GM21576 (cell line): ENCODE measurements around the gene COLQ.

Source experiments
- ATAC-seq: cut with Tn5 transposase; IDR thresholded peaks from one replicate; pipeline ENCODE4 v1.9.1; 2021; ENCODE audit warnings: mild to moderate bottlenecking, moderate library complexity; ENCODE audit not compliant: unreplicated experiment

Gene COLQ

GRCh38 chr3:15520804-15521572 is 518 bp downstream of the COLQ start:
- ATAC-seq, result no peak

DNA sequence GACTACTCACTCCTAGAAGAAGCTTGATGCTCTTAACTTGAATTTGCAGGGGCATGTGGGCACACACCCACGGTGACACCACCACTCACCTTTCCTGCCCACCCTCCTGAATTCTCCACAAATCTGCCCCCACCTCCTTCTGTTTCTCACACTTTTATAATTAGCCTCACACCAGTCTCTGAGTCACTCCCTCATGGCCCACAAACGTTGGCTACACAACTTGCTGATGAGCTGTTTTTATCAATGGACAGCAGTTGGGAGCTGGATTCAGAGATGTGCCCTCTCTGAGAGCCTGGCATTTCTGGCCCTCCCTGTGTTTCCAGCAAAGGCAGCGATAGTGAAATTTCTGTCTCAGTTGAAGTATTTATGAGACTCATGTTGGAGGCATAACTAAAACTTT is 1.3 kb downstream of the COLQ start:
- no peak for ATAC-seq

- no peak for ATAC-seq
Measured at GRCh38 chr3:15519096-15519495, 2.4 kb downstream of the COLQ start.

GRCh38 chr3:15514663-15515340 is 6.7 kb downstream of the COLQ start:
- ATAC-seq, result no peak

DNA sequence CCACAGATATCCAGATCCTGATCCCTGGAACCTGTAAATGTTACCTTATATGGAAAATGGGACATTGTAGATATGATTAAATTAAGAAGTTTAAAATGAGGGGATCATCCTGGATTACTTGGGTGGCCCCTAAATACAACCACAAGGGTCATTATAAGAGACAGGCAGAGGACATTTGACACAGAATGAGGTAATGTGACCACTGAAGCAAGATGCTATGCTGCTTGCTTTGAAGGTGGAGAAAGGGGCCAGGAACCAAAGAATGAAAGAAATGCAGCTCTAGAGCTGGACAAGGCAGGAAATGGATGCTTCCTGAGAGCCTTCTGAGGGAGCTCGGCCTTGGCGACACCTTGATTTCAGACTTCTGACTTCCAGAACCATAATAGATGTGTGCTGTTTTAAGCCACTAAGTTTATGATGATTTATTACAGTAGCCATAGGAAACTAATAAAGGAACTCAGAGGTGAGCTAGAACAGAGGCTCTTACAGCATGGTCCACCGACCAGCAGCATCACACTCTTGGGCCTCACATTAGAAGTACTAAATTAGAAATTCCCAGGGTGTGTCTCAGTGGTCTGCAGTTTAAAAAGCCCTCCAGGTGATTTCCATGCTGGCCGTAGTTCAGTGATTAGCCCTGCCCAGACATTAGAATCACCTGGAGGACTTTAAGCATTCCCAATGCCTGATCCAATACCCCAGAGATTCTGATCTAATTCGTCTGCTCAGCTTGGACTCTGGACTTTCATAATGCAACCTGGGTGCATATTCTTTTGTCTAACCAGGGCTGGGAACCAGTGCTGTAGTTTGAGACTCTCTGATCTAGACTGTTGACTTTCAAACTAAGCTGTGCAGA is 7.5 kb downstream of the COLQ start:
- no peak for ATAC-seq

DNA sequence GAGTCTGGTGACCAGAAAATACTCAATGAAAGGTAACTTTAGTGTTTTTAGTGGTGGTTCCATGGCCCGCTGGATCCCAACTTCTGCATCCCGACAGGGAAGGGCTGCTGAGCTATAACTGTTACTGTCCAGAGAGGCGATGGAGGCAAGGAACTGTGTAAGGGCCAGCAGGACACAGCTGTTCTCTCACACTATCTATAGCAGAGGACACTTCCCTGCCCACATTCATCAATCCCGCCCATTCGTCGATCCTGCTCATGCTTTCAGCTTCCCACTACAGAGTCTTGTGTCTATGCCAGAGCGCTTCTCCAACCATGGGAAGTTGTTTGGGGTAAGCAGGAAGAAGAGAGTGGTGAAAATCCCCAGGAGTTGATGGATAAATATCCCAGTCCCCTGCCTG is 8.4 kb downstream of the COLQ start:
- no peak for ATAC-seq

- ATAC-seq, result no peak
Measured at GRCh38 chr3:15512166-15512565, 9.3 kb downstream of the COLQ start.

GRCh38 chr3:15511156-15511555 is 10.3 kb downstream of the COLQ start:
- ATAC-seq, result no peak

GRCh38 chr3:15510493-15510892 is 11.0 kb downstream of the COLQ start:
- ATAC-seq, result no peak

GRCh38 chr3:15506571-15506970 is 14.9 kb downstream of the COLQ start:
- ATAC-seq, result no peak

GRCh38 chr3:15505479-15506165 is 15.9 kb downstream of the COLQ start:
- ATAC-seq, result no peak

DNA sequence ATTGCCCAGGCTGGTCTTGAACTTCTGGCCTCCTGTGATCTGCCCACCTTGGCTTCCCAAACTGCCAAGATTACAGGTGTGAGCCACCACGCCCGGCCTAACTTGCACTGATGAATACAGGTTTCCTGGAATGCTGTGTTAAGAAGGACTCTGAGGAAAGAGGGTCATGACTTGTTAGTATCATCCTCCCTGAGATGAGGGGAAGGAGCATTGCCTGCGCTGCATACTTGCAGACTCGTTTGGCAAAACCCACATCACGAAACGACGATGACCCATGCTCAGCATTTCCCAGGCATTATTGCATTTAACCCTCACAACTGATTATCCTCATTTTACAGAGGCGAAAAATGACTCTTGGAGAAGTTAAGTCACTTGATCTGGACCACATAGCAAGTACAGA is 18.9 kb downstream of the COLQ start:
- no peak for ATAC-seq

- no peak for ATAC-seq
Measured at GRCh38 chr3:15501126-15501525, 20.4 kb downstream of the COLQ start.

DNA sequence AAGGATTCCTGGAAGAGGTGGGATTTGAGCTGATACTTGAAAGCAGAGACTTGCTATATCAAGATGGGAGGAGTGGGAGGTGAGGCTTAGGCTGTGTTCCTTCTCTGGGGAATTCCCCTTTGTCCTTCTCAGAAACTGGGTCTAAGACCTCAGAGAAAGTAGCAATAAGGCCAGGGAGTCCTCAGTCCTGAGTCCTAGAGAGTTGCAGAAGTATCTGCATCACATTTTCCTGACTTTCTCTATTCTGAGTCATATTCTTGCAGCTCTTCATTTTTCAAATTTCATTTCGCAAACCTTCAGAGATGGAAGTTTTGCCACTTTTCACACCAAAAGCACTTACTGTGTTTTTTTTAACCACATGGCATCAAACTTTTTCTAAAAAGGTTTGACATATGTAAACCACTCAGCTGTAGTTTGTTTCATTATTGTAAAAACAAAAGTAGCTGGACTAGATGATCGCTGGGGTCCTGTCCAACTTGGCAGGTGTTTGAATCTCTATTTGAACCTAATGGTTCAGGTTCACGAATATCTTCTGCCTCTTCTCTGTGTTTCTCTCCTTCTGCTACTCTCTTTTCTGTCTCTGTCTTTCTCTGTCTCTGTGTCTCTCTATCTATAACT is 21.3 kb downstream of the COLQ start:
- ATAC-seq, result no peak

DNA sequence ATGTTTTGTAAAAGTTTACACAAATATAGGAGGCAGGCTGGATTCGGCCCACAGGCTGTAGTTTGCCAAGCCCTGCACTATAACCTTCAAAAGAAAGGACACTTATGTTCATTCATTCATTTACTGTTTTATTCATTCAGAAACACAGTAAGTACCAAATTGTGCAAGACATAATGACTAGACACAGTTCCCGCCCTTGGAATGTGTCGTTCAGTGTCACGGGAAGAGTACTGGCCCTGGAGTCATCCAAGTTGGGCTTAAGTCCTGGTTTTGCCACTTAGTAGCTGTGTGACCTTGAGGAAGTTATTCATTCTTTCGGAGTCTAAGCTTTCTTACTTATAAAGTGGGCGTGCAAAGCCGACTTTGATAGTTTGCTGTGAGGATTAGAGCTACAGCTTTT is 22.0 kb downstream of the COLQ start:
- no peak for ATAC-seq

DNA sequence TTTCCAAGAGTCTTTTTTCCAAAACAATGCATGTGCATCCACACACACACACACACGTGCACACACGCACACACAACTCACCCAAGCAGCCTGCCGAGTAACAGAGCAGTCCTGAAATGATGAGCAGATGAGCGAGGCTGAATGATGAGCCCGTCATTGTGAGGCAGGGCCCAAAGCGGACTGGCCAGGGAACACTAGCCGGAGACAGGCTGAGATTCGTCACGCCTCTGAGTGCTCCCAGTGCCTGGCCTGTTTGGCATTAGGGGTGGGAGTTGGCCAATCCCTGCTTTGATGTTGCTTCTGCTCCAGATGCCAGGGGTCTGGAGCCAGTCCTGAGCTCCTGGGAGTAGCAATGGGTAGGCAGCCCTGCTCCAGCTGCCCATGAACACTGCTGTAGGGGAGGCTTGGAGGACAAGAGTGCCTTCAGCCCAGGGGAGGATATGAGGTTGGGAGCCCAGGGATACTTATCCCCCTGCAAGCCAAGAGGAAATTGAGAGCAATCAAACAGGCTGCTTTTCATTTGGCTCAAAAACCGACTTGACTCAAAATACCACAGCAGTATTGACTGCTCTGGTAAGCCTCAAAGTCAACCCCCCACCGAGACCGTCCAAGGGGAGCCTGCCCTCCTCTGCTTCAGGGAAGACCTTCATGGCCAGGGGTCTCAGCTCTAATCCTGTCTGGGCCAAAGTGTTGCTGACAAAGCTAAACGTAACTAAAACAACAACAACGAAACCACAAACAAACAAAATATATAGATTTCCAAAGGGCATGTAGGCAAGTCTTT is 22.9 kb downstream of the COLQ start:
- ATAC-seq, result no peak

DNA sequence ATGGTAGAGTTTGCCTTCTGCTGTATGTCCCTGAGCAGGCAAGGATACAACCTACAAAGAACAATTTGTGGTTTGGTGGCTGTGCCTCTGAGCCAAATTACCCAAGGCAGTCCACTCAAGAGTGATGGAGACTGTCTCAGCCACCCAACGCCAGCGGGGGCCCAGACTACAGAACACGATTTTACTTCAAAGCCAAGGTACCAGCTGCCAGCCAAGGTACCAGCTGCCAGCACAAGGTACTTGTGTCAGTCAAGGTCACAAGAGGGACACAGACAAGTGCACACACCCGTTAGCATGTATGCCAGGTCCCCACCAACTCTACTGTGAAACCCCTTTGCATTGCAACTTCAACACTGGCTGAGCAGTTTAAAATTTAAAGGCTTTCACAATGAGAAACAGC is 23.5 kb downstream of the COLQ start:
- no peak for ATAC-seq

- ATAC-seq, result no peak
Measured at GRCh38 chr3:15496341-15496664, 25.2 kb downstream of the COLQ start.

DNA sequence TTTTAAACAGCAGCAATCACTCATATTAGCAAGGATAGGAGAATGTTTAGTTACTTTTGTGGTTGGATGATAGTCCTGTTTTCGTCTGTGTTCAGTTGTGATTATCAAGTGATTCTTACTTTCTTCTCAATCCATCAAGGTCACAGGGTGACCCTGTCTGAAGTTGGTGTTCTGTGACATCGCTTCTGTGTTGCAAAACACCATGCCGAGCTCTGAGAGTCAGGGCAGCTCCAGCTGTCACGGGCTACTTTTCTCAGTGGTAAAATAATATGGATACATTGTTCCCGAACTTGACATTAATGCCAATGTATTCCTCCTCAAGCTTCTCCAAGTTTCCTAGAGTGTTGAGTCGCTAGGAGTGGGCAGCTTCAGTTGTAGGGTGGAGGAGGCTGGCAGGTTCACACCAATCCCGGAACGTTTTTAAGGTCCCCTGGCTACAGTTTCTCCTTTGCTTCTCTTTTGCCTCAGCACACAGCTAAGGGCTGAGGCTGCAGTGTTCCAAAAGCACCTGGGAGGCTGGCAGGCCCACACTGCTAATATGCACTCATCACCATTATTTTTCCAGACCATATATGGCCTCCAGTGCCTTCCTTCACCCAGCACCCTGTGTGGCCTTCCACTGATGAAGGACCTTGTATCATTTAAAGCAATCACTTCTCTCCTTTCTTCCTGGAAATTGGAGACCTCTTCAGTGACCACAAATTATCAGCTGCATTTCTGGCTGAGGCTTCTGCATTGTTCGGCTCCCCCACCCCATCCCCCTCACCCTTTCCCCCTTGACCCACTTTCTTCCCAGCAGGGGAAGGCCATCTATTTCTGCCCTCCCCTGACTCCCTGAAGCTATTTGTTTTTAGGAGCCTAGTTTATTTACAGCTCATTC is 25.8 kb downstream of the COLQ start:
- no peak for ATAC-seq
